DMS53 (cell line): ENCODE results near the gene PTPRT.

Source experiments
- DNase-seq: peaks from one replicate; lab custom pipeline; 2025; lab: John Stamatoyannopoulos, UW

PTPRT gene

GRCh38 chr20:42714298-42715141 lies 475.2 kb downstream of the PTPRT start:
- DNase-seq, result no peak

DNA sequence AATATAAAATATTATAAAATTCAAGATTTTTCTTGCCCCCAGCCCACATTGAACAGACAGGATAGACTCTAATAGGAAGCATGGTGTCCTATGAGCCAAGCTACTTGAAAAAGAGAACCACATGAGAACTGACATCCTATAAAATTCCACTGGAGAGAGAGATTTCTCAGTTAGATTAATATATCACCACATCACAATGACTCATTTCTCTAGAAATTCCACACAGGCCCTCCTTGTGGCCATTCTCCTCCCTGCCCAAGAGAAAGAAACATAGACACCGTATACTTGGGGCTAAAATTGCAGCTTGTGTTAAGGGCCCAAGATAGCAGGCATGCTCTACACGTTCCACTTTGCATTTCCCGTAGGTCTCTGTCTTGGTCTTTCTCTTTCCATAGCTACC lies 481.4 kb downstream of the PTPRT start:
- DNase-seq, result no peak

DNA sequence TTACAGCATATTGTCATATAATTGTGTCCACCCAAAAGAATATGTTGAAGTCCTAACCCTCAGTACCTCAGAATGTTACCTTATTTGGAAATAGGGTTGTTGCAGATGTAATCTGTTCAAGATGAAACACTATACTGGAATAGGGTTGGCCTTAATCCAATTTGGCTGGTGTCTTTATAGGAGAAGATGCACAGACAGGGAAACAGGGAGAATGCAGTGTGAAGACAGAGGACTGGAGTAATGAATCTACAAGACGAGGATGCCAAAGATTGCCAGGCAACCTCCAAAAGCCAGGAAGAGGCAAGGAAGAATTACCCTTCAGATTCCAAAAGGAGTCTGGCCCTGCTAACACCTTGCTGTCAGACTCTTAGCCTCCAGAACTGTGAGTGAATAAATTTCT lies 482.9 kb downstream of the PTPRT start:
- no peak for DNase-seq

GRCh38 chr20:42705550-42705949 lies 484.2 kb downstream of the PTPRT start:
- DNase-seq, result no peak

DNA sequence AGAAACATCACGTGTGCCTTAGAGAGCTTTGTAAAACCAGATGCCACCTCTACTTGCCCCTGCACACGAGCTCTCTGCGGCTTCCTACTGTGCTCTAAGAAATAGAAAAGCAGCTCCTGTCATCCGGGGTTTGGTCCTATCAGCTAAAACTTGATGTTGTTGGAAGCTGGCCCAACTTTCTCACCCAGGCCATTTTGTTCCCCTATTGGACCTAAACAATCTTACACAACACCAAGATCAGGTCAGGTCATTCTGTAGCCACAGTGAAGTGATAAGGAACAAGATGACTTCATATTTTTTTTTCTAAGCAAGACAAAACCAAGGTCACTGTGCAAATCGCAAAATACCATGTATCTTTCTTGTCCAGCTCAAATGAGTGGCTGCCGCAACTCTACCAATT lies 486.0 kb downstream of the PTPRT start:
- DNase-seq, result no peak

DNA sequence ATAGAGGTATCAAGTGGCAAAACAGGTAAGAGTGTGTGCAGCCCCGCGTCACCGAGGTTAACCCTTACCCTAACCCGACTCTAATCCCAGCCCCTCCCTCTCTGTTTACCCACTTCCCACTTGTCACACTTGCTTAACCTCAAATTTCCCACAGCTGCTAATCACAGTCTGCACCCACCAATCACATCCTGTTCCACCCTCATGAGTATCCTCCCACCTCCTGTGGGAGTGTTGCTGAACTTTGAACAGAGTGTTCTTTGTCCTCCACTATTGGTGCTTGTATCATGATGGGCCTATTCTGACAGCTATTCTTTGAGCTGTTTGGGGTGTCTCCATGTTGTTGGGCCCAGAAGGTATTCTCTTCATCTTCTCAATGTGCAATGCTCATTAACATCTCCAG lies 487.8 kb downstream of the PTPRT start:
- no peak for DNase-seq

- no peak for DNase-seq
These were observed 489.3 kb downstream of the PTPRT start for GRCh38 chr20:42700372-42700771.

- DNase-seq, result no peak
These were observed 491.7 kb downstream of the PTPRT start for GRCh38 chr20:42697962-42698361.

- no peak for DNase-seq
These were observed 498.8 kb downstream of the PTPRT start for GRCh38 chr20:42690842-42691437.

GRCh38 chr20:42688576-42688975 lies 501.1 kb downstream of the PTPRT start:
- DNase-seq, result no peak

DNA sequence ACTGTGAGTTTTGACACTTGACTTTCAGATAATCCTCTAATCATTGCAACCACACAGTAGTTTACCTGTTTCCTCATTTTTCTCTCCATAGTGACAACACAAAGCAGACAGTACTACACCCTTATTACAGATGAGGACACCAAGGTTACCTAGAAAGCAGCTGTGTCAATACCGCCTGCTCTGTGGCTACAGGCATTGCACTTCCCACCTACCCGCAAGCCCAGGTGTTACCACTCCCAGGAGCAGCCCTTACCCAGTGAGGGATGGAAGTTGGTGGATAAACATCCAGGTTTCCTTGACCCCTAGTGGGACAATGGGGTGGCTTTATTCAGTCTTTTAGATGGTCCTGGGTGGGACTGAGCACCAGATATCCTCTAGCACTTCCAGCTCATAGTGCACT lies 503.6 kb downstream of the PTPRT start:
- DNase-seq, result peak; percentile 57

DNA sequence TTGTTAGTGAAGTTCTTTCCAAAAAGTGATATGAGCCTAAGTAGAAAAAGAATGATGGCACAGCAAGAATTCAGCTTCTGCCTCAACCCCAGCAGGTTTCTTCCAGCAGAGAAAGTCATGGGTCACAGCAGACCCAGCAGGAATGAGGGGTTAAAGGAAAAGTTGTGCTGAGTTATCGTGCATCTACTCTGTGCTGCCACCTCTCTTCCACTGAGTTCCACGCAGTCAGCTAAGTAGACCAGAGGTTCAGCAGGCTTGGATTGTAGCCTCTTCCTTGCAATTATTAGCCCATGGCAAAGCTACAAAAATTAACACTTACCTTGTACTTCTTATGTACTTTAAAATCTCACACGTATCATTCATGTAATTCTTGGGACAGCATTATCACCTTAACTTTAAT lies 510.8 kb downstream of the PTPRT start:
- peak; percentile 9 for DNase-seq

- DNase-seq, result no peak
These were observed 533.6 kb downstream of the PTPRT start for GRCh38 chr20:42656130-42656529.

- no peak for DNase-seq
These were observed 537.4 kb downstream of the PTPRT start for GRCh38 chr20:42652266-42652665.

GRCh38 chr20:42650191-42650746 lies 539.4 kb downstream of the PTPRT start:
- DNase-seq, result no peak

DNA sequence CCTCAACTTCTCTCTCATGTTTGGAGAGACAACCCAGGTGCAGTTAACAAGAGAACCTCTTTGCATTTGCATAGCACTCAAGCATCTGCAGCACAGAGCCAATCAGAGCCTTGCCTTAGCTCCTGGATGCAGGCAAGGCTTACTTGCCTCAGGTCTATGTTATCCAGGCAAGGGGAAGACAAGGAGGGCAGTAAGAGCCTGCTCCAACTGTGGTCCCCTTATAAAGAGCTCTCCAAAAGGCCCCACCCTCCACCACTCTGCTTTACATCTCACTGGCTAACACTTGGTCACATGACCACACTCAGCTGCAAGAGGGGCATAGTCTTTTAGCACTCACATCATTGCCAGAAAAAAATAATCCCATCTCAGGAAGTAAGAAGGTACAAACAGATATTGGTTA lies 540.0 kb downstream of the PTPRT start:
- no peak for DNase-seq

DNA sequence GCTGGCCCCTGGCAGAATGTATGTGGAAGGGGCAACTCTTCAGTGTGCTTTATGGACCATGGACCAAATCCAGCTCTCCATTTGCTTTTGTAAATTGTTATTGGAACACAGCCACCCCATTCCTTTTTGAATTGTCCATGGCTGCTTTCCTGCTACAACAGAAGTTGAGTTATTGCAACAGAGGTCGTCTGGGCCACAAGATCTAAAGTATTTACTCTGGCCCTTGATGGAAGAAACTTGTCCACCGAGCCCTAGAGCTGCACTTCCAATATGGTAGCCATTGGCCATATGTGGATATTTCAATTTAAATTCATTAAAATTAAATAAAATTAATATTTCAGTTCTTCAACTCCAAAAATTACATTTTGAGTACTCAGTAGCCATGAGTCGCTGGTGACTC lies 543.5 kb downstream of the PTPRT start:
- DNase-seq, result no peak

DNA sequence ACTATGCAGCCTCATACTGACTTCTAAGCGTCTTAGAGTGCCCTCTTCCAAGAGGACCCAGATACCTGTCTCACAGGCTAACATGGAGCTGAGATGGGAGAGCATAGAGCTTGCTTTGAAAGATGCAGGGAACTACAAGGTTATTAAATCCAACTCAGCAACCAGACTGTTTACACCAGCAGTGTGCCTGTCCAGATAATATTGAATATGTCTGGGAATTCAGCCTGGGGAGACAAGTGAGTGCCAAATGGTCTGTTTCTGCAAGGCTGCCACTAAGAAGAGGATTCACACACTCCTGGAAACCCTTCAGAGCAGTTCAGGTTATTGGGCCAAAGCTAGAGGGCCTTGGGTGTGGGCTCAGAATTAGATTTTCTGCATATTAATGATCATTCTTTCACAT lies 547.8 kb downstream of the PTPRT start:
- no peak for DNase-seq

DNA sequence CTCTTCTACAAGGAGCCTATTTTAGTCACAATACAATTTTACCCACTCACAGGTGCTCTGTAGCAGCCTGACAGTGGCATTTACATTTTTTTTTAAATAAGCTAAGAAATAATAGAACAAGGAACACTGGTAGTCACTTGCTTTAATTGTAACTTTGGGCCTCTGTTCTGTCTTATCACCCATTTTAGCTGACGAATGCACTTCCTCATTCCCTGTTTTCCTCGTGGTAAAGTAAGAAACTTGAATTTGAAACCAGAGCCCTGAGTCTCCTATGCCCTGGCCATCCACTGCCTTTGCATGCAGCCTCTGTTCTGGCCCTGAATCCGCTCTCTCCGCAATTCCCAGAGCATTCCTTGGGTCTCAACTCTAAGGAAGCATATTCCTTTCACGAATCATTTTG lies 550.6 kb downstream of the PTPRT start:
- DNase-seq, result no peak

DNA sequence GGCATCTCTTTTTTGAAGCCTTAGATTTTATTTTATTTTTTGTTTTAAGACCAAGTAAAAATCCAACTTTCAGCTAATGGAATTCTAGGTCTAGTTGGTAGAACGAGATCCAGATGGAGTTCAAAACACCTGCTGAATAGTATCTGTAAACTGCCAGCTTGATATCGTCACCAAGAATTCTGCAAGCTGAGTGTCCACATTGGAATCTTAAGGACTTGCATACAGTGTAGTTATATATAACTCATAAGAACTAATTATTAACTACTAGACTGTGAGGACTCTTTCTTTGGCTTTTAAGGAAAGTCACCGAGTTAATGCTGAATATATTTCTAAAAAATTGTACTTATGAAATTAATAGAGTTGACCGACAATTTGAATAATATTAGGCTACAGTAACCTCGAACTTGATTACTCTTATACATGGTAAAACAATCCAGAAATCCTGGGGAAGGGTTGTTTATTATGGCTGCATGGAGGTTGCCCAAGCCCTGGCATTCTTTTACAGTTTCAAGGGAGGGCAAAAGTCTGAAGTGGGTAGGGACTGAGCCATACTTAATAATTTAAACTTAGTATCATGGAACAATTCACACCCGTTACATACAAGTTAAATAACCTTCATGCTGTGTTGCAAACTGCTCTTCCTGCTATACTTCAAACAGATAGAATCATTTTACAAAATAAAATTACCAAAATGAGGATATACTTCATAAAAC lies 553.9 kb downstream of the PTPRT start:
- no peak for DNase-seq

GRCh38 chr20:42634156-42634555 lies 555.5 kb downstream of the PTPRT start:
- no peak for DNase-seq

DNA sequence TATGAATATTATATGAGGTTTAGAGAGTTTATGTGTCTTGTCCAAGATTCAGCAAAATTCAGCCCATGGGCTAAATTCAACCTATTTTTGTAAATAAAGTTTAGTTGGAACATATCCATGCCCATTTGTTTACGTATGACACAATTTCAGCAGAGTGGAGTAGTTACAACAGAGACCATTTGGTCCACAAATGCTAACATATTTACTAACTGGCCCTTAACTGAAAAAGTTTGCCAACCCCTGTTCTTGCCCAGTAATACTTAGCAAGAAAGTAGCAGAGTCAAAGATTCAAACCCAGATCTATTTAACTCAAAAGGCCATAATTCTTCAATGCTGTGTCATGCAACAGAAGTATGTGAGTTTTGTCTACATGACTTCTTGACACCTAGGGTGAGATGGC lies 561.0 kb downstream of the PTPRT start:
- no peak for DNase-seq

GRCh38 chr20:42613076-42613475 lies 576.6 kb downstream of the PTPRT start:
- DNase-seq, result no peak
